Ecto neural progenitor cell (in vitro differentiated cells): ENCODE data around the gene SLC47A1.
A peak's percentile ranks its signal among the peaks of the same experiment; 100 is the strongest.
"Not testable (repeated sequence)": the region's sequence is repeated elsewhere in the genome, so short reads cannot be mapped to it uniquely, and the experiment has no call there.

Source experiments
- DNase-seq: peaks from one replicate; pipeline ENCODE4 v3.0.0-alpha.2; 2018; ENCODE audit warnings: low spot score

Gene SLC47A1

DNA sequence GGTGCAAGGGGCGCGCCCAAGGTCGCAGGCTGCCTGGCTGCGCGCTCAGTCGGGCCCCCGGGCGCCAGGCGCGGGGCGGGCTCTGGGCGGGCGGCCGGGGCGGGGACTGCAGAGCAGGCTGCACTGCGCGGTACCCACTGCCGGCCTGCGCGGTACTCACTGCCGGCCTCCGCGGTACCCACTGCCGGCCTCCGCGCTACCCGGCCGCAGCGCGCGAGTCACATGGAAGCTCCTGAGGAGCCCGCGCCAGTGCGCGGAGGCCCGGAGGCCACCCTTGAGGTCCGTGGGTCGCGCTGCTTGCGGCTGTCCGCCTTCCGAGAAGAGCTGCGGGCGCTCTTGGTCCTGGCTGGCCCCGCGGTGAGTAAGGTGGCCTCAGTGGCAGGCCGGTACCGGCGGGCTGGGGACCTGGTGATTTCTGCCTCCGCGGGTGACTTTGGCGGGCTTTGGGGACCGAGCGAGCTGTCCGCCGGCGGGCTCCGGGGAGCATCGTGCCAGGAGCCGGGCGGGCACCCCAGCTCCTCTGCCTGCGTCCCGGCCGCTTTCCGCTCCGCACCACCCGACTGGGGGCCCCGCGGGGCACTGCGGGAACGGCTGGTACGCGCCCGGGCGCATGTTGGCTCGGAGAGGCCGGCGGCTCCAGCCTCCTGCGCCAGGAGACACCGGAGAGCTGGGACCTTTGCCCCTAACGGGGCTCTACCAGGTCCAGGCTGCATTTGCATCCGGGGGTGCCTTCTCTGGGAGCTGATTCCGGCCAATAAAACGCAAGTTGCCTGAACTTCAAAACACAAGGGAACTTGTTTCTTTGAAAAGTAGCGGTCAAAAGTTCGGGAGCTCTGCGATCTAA lies at the start of gene SLC47A1:
TSS of gene SLC47A1 (plus strand) at position 137 of the 844 bp plus-strand sequence. CDS start at position 223, 86 bp downstream.
- DNase-seq: peak; percentile 74

GRCh38 chr17:19485800-19486340 lies 47.8 kb upstream of the SLC47A1 start:
- DNase-seq: no peak

DNA sequence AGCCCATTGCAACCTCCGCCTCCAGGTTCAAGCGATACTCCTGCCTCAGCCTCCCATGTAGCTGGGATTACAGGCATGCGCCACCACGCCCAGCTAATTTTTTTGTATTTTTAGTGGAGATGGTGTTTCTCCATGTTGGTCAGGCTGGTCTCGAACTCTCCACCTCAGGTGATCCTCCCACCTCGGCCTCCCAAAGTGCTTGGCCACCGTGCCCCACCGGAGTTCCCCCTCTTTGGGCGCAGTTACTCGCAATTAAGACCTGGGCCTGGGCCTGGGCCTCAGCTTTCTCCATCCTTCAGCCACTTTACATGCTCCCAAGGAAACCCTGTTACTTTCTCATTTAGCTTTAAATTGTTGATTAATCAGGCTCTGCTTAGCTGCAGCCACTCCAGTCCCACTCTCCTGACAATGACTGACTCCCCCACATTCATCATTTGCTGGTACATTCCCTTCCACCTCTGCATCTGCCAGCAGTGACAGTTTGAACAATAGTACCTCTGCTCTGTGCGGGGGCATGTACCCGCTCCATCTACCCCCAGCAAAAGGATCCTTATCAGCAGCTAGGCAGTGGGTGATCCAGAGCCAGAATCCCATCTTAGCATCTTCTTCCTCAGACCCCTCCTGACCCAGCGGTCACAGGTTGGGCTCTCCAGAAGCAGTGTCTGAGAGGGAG lies 47.2 kb upstream of the SLC47A1 start:
- DNase-seq: no peak

- no peak for DNase-seq
Measured at GRCh38 chr17:19487024-19487600, 46.5 kb upstream of the SLC47A1 start.

GRCh38 chr17:19492141-19492540 lies 41.5 kb upstream of the SLC47A1 start:
- no peak for DNase-seq

- no peak for DNase-seq
Measured at GRCh38 chr17:19494961-19495806, 38.5 kb upstream of the SLC47A1 start.

GRCh38 chr17:19495828-19496528 lies 37.7 kb upstream of the SLC47A1 start:
- DNase-seq: no peak

- no peak for DNase-seq
Measured at GRCh38 chr17:19497624-19498023, 36.0 kb upstream of the SLC47A1 start.

GRCh38 chr17:19501219-19501618 lies 32.4 kb upstream of the SLC47A1 start:
- DNase-seq: no peak

GRCh38 chr17:19502517-19502916 lies 31.1 kb upstream of the SLC47A1 start:
- DNase-seq: no peak

GRCh38 chr17:19505561-19505960 lies 28.1 kb upstream of the SLC47A1 start:
- not testable (repeated sequence) for DNase-seq

- DNase-seq: peak; percentile 100
Measured at GRCh38 chr17:19507775-19508576, 25.7 kb upstream of the SLC47A1 start.

DNA sequence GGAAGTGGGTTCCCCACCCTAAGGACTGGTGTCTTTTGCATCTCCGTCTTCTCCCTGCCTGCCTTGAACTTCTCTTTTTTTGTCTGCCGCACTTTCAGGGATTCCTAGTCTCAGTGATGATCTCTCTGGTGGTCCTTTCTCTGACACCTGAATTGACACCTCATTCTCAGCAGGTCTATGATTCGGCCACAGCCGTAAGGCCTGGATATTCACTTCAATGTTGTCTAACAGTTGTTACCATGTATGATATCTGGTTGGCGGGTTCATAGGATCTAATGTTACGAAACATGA lies 25.1 kb upstream of the SLC47A1 start:
- DNase-seq: no peak

DNA sequence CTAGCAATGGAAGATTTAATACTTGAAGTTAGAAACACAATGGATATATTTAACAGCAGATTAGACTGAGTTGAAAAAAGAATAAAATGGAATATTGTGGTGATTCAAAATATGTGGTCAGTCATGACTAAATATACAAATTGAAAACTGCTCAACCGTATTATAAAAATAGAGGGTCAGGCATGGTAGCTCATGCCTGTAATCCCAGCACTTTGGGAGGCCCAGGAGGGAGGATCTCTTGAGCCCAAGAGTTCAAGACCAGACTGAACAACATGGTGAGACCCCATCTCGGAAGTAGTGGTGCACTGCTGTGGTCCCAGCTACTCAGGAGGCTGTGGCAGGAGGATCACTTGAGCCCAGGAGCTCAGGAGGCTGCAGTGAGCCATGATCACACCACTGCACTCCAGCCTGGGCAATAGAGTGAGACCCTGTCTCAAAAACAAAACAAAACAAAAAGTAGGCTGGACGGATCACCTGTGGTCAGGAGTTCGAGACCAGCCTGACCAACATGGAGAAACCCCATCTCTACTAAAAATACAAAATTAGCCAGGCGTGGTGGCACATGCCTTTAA lies 24.3 kb upstream of the SLC47A1 start:
- not testable (repeated sequence) for DNase-seq

- DNase-seq: no peak
Measured at GRCh38 chr17:19510903-19511302, 22.8 kb upstream of the SLC47A1 start.

DNA sequence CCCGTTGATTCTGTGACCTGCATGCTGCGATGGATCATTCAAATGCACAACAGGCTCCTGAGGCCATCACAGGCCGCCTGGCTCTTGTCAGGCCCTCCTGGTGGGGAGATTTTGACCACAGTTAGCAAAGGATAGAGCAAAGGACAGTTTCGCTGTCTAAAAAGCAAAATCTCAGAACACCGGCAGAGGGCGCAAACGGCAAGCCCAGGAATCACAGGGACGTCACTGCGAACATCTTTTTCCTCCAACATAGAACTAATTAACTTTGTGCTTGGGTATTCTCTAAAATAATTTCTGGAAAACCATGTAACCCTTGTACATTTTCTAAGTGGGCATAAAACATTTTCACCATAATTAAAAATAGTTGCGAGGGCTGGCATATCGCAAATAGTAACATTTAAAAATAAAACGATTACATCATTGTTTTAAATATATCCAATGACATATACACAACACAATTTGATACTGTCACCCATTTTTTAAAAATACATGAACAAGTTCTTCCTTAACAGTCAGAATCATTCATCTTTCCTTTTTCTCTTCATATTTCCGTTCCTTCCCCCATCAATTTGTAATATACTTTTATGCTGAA lies 19.7 kb upstream of the SLC47A1 start:
- DNase-seq: peak; percentile 82

GRCh38 chr17:19517699-19518098 lies 16.0 kb upstream of the SLC47A1 start:
- DNase-seq: no peak

- DNase-seq: not testable (repeated sequence)
Measured at GRCh38 chr17:19519388-19520291, 14.0 kb upstream of the SLC47A1 start.

GRCh38 chr17:19520641-19521040 lies 13.0 kb upstream of the SLC47A1 start:
- no peak for DNase-seq
